Cardiac septum (tissue), 1 donor: ENCODE measurements around the gene SLC22A12. TPM values are rescaled to one million over a fixed set of nuclear protein-coding genes. Genes with fewer than 3 reads are reported as not detected.
"Not testable (repeated sequence)": the region's sequence is repeated elsewhere in the genome, so short reads cannot be mapped to it uniquely, and the experiment has no call there.

Source experiments
- DNase-seq: peaks from one replicate; pipeline ENCODE4 v3.0.0-alpha.2; 2020; ENCODE audit warnings: low spot score
- intact Hi-C: fragments of 100-400 bp; cut with DNase I; formaldehyde crosslinking; loops from one replicate; pipeline ENCODE4 v1.14.0; 2022
- long read RNA-seq: library from polyadenylated mRNA; unstranded; transcript quantifications from one replicate; pipeline ENCODE4 v2.0.0, GENCODE V29; 2021
- total RNA-seq: library from RNA; stranded (reverse); fragmentation: NEBNext Ultra II Directional; extraction: Animal tissue kit (Norgen Biotek cat#: 25700); gene quantifications from one replicate; pipeline ENCODE4 v1.2.1, GENCODE V29; 2021
- donor health status: DM: no; HTN: no; CAD: no.

SLC22A12 gene
- not detected for total RNA-seq
- long read RNA-seq = 0 reads

GRCh38 chr11:64590763-64591221, at the start of gene SLC22A12:
TSS of gene SLC22A12 (plus strand) at chr11:64591220. CDS start at chr11:64591557, 337 bp downstream.
- peak; percentile 59 for DNase-seq
- intact Hi-C loops = no loop called here

GRCh38 chr11:64542172-64543125, 48.6 kb upstream of the SLC22A12 start:
- DNase-seq = no peak
- intact Hi-C loops = no loop called here

GRCh38 chr11:64543818-64544217, 47.2 kb upstream of the SLC22A12 start:
- intact Hi-C loops = no loop called here

GRCh38 chr11:64544616-64545296, 46.3 kb upstream of the SLC22A12 start:
- intact Hi-C loops = no loop called here
- DNase-seq = no peak

More at GRCh38 chr11:64543818-64544217, 47.2 kb upstream of the SLC22A12 start:
- no peak for DNase-seq

GRCh38 chr11:64545619-64546018, 45.4 kb upstream of the SLC22A12 start:
- no peak for DNase-seq
- intact Hi-C loops = no loop called here

GRCh38 chr11:64546176-64546575, 44.8 kb upstream of the SLC22A12 start:
- no peak for DNase-seq
- intact Hi-C loops = no loop called here

GRCh38 chr11:64546600-64546999, 44.4 kb upstream of the SLC22A12 start:
- intact Hi-C loops = no loop called here
- no peak for DNase-seq

- intact Hi-C loops = no loop called here
Measured at GRCh38 chr11:64549969-64550368, 41.1 kb upstream of the SLC22A12 start.

GRCh38 chr11:64553554-64554201, 37.3 kb upstream of the SLC22A12 start:
- intact Hi-C loops = loop anchor here (1.0 kb wide), 1 partner anchor 100 kb away; no protein-coding TSS in a partner anchor
- DNase-seq = no peak

More at GRCh38 chr11:64549969-64550368, 41.1 kb upstream of the SLC22A12 start:
- no peak for DNase-seq

- intact Hi-C loops = no loop called here
- DNase-seq = peak; percentile 70
Measured at GRCh38 chr11:64556044-64556720, 34.8 kb upstream of the SLC22A12 start.

- DNase-seq = peak; percentile 39
- intact Hi-C loops = no loop called here
Measured at GRCh38 chr11:64556721-64557250, 34.2 kb upstream of the SLC22A12 start.

- peak; percentile 33 for DNase-seq
- intact Hi-C loops = no loop called here
Measured at GRCh38 chr11:64558065-64558745, 32.8 kb upstream of the SLC22A12 start.

- DNase-seq = no peak
- intact Hi-C loops = no loop called here
Measured at GRCh38 chr11:64558869-64559268, 32.2 kb upstream of the SLC22A12 start.

GRCh38 chr11:64559351-64560138, 31.5 kb upstream of the SLC22A12 start:
- intact Hi-C loops = no loop called here
- no peak for DNase-seq

- no peak for DNase-seq
- intact Hi-C loops = no loop called here
Measured at GRCh38 chr11:64560139-64560771, 30.8 kb upstream of the SLC22A12 start.

GRCh38 chr11:64560941-64561340, 30.1 kb upstream of the SLC22A12 start:
- intact Hi-C loops = no loop called here
- DNase-seq = no peak

- DNase-seq = peak; percentile 26
- intact Hi-C loops = not testable (repeated sequence)
Measured at GRCh38 chr11:64561429-64561828, 29.6 kb upstream of the SLC22A12 start.
